K562 (cell line): ENCODE data around the gene LMNA. TPM values are rescaled to one million over a fixed set of nuclear protein-coding genes. Genes with fewer than 3 reads are reported as not detected.

Experiments used
- AFF1 ChIP-seq, 2 experiments: fragments of 450-650 bp; IDR thresholded peaks; 2 replicates each; pipeline ENCODE4 v1.6.1; 2018; ENCODE audit warnings: mild to moderate bottlenecking in 2 of 2, low read depth in 1 of 2; ENCODE audit not compliant: partially characterized antibody in 2 of 2
- ARID3B ChIP-seq: fragments of 250-450 bp; sonication (Bioruptor Pico); IDR thresholded peaks from 2 replicates; pipeline ENCODE4 v1.4.0; 2020; ENCODE audit warnings: borderline replicate concordance
- CBX3 ChIP-seq, 2 experiments: IDR thresholded peaks; 1 replicate in 1 of 2; 2 replicates in 1 of 2; pipeline ENCODE4 v1.6.1; 2012; ENCODE audit warnings: inconsistent platforms in 2 of 2, low read length in 2 of 2, borderline replicate concordance in 1 of 2, control low read depth in 1 of 2
- CXXC5 ChIP-seq: fragments of 250-450 bp; sonication (Bioruptor Pico); IDR thresholded peaks from 2 replicates; pipeline ENCODE4 v1.8.0; 2022; ENCODE audit warnings: inconsistent platforms, mild to moderate bottlenecking, moderate library complexity
- ETV5 ChIP-seq: sonication (generic); formaldehyde crosslinking; IDR thresholded peaks from 2 replicates; pipeline ENCODE4 v1.4.0; 2020; ENCODE audit warnings: low read depth, mild to moderate bottlenecking, missing genetic modification reagents
- GATA2 ChIP-seq: sonication (generic); formaldehyde crosslinking; IDR thresholded peaks from 2 replicates; pipeline ENCODE4 v1.4.0; 2020; ENCODE audit warnings: mild to moderate bottlenecking, missing genetic modification reagents
- HOXB6 ChIP-seq: fragments of 250-450 bp; sonication (Bioruptor Pico); IDR thresholded peaks from 2 replicates; pipeline ENCODE4 v1.5.1; 2022; ENCODE audit warnings: mild to moderate bottlenecking, borderline replicate concordance
- LARP7 ChIP-seq: fragments of 450-650 bp; IDR thresholded peaks from 2 replicates; pipeline ENCODE4 v1.6.1; 2016
- LCOR ChIP-seq: sonication (generic); formaldehyde crosslinking; IDR thresholded peaks from 2 replicates; pipeline ENCODE4 v1.8.0; 2022; ENCODE audit warnings: mild to moderate bottlenecking, missing genetic modification reagents
- MYC ChIP-seq, 2 experiments: fragments of 250-450 bp in 1 of 2; sonication (Bioruptor Pico) in 1 of 2; IDR thresholded peaks; 2 replicates each; pipeline versions ENCODE4 v1.5.1 to v1.6.1; 2012 to 2021; ENCODE audit warnings: low read depth in 2 of 2, borderline replicate concordance in 1 of 2, improper control_type of control experiment in 1 of 2, low read length in 1 of 2, mild to moderate bottlenecking in 1 of 2, moderate library complexity in 1 of 2
- NR2C1 ChIP-seq, 2 experiments: fragments of 450-650 bp; IDR thresholded peaks; 2 replicates each; pipeline ENCODE4 v1.6.1; 2017; ENCODE audit warnings: mild to moderate bottlenecking in 2 of 2, antibody characterized with exemption in 1 of 2, inconsistent platforms in 1 of 2, missing compliant biosample characterization in 1 of 2, missing genetic modification characterization in 1 of 2
- POLR3A ChIP-seq: IDR thresholded peaks from 2 replicates; pipeline ENCODE4 v1.6.1; 2011; ENCODE audit warnings: borderline replicate concordance, mild to moderate bottlenecking, moderate library complexity; ENCODE audit not compliant: insufficient read length, insufficient read depth; ENCODE audit errors: extremely low read depth
- STAT6 ChIP-seq: sonication (generic); formaldehyde crosslinking; IDR thresholded peaks from 2 replicates; pipeline ENCODE4 v1.8.1; 2023; ENCODE audit warnings: mild to moderate bottlenecking, missing genetic modification reagents
- ZNF217 ChIP-seq: sonication (generic); formaldehyde crosslinking; IDR thresholded peaks from 2 replicates; pipeline ENCODE4 v1.8.0; 2022; ENCODE audit warnings: mild to moderate bottlenecking, missing genetic modification reagents
- ZNF354B ChIP-seq: fragments of 250-450 bp; sonication (Bioruptor Pico); IDR thresholded peaks from 2 replicates; pipeline ENCODE4 v1.4.0; 2020
- ZNF655 ChIP-seq: fragments of 250-450 bp; sonication (Bioruptor Pico); IDR thresholded peaks from 2 replicates; pipeline ENCODE4 v1.5.0; 2021
- polyA plus RNA-seq, 8 experiments: library from polyadenylated mRNA; depleted of rRNA in 4 of 8; stranded (reverse) in 5 of 8; unstranded in 3 of 8; fragments of >200 nt; fragmentation: Nextera tagmentation in 2 of 8; fragmentation: Illumina TruSeq in 1 of 8; extraction: Ambion mirVana in 2 of 8; extraction: Trizol in 1 of 8; gene quantifications; 2 replicates each; pipeline versions ENCODE4 v1.2.1 to v1.2.3, GENCODE V29; 2011 to 2014; ENCODE audit warnings: inconsistent platforms in 1 of 8, missing spikeins in 1 of 8
- total RNA-seq, 7 experiments: library from RNA; depleted of rRNA in 6 of 7; stranded (reverse); fragments of >200 nt in 6 of 7; fragmentation: Illumina TruSeq in 2 of 7; extraction: Trizol in 2 of 7; gene quantifications; 2 replicates each; pipeline versions ENCODE4 v1.2.1 to v1.2.3, GENCODE V29; 2011 to 2021; ENCODE audit warnings: low replicate concordance in 1 of 7

Gene LMNA
- total and polyA plus RNA-seq, 9 of the 15 experiments (the other 6 are each of a cell fraction or from before 2014, with no cell fraction given), result 1.00 to 347 (median 88.2) TPM

GRCh38 chr1:156114101-156114918, at the start of gene LMNA (continued):
- TF ChIP-seq AFF1 (IDR thresholded peaks at IDR 0.05; ENCODE audit: low read depth in 1 of 2, partially characterized antibody in 2 of 2), result peak in 1 of 2 experiments; percentile 88
- no peak for TF ChIP-seq POLR3A
- TF ChIP-seq STAT6 (CRISPR knock-in tag), result no peak; the same call in 1 of the 2 replicates
- no peak for TF ChIP-seq HOXB6 (CRISPR knock-in tag)
- TF ChIP-seq CXXC5 (CRISPR knock-in tag), result peak; percentile 36; the same call in 1 of the 2 replicates
- TF ChIP-seq ZNF655 (CRISPR knock-in tag), result no peak
- TF ChIP-seq GATA2 (CRISPR knock-in tag), result no peak
- TF ChIP-seq ZNF354B (CRISPR knock-in tag), result no peak
- TF ChIP-seq ZNF217 (CRISPR knock-in tag), result no peak
- TF ChIP-seq MYC (IDR thresholded peaks at IDR 0.05; ENCODE audit: low read depth, low read length), result peak; percentile 67; the same call in 1 of the 2 replicates
- TF ChIP-seq MYC (CRISPR knock-in tag; IDR thresholded peaks at IDR 0.05; ENCODE audit: borderline replicate concordance, low read depth), result no peak
- TF ChIP-seq NR2C1 (IDR thresholded peaks at IDR 0.05), result no peak
- TF ChIP-seq NR2C1 (tag; IDR thresholded peaks at IDR 0.05), result no peak
- peak; percentile 82; the same call in 1 of the 2 replicates for TF ChIP-seq LARP7
- no peak for TF ChIP-seq ETV5 (CRISPR knock-in tag)
- TF ChIP-seq ARID3B (CRISPR knock-in tag), result no peak
- no peak for TF ChIP-seq LCOR
- TF ChIP-seq CBX3 (IDR thresholded peaks at IDR 0.05; ENCODE audit: borderline replicate concordance in 1 of 2, low read length in 2 of 2), result peak in 1 of 2 experiments; percentile 15; a peak in 1 of 3 replicates
